IMR-90 (cell line): Measurements from ENCODE around the gene C16orf86. TPM values are rescaled to one million over a fixed set of nuclear protein-coding genes. Genes with fewer than 3 reads are reported as not detected.

ENCODE experiments used
- ATAC-seq: fragments of 200-7000 bp; cut with Tn5 transposase; 2 replicates; pipeline ENCODE4 v1.9.1; 2020; ENCODE audit warnings: low read depth, mild to moderate bottlenecking, moderate library complexity
- BruUV-seq: library from RNA; stranded (reverse); fragments of 400-500 nt; replicated peaks from 2 replicates; lab custom pipeline; 2021; lab: Mats Ljungman, UMichigan
- CTCF ChIA-PET: fragments of 300-600 bp; formaldehyde crosslinking; extraction: SDS; loops from one replicate; lab custom pipeline; 2021; ENCODE audit warnings: antibody characterized with exemption; lab: Yijun Ruan, JAX
- POLR2A ChIA-PET: fragments of 300-600 bp; sonication (Branson Sonifier 250); formaldehyde crosslinking; loops from one replicate; lab custom pipeline; 2022; ENCODE audit warnings: antibody characterized with exemption; ENCODE audit not compliant: unreplicated experiment; lab: Charles Lee
- DNase-seq: peaks from one replicate; pipeline ENCODE4 v3.0.0; 2013
- H2AFZ ChIP-seq: replicated peaks from 2 replicates; pipeline ENCODE3; 2013; ENCODE audit warnings: low read length, mild to moderate bottlenecking; ENCODE audit not compliant: poor library complexity
- H2AK5ac ChIP-seq: 2 replicates; pipeline ENCODE4 v1.6.1; 2013; ENCODE audit warnings: low read depth, low read length, inconsistent platforms
- H2AK9ac ChIP-seq: replicated peaks from 2 replicates; pipeline ENCODE3; 2013; ENCODE audit warnings: mild to moderate bottlenecking, low read depth, low read length, moderate library complexity; ENCODE audit not compliant: poor library complexity
- H2BK120ac ChIP-seq: 2 replicates; pipeline ENCODE4 v1.6.1; 2013; ENCODE audit warnings: low read depth, low read length, inconsistent platforms
- H2BK15ac ChIP-seq: 3 replicates; pipeline ENCODE4 v1.6.1; 2013; ENCODE audit warnings: low read depth, low read length, inconsistent platforms
- H2BK20ac ChIP-seq: 2 replicates; pipeline ENCODE4 v1.6.1; 2013; ENCODE audit warnings: low read depth, mild to moderate bottlenecking, inconsistent platforms, low read length, moderate library complexity
- H2BK5ac ChIP-seq: 2 replicates; pipeline ENCODE4 v1.6.1; 2013; ENCODE audit warnings: mild to moderate bottlenecking, low read depth, low read length, inconsistent platforms; ENCODE audit not compliant: poor library complexity, severe bottlenecking
- H3K14ac ChIP-seq: replicated peaks from 2 replicates; pipeline ENCODE4 v1.6.1; 2013; ENCODE audit warnings: low read depth, low read length, inconsistent platforms
- H3K18ac ChIP-seq: 2 replicates; pipeline ENCODE4 v1.6.1; 2013; ENCODE audit warnings: low read depth, low read length, control low read depth
- H3K23ac ChIP-seq: 2 replicates; pipeline ENCODE4 v1.6.1; 2013; ENCODE audit warnings: low read depth, low read length, inconsistent platforms
- H3K27ac ChIP-seq: 2 replicates; pipeline ENCODE4 v1.5.1; 2013; ENCODE audit warnings: mild to moderate bottlenecking, control low read depth, low read length; ENCODE audit not compliant: insufficient read depth
- H3K27me3 ChIP-seq: 2 replicates; pipeline ENCODE4 v1.6.1; 2013; ENCODE audit warnings: low read length; ENCODE audit not compliant: control insufficient read depth, insufficient read depth
- H3K36me3 ChIP-seq: 2 replicates; pipeline ENCODE4 v1.6.1; 2013; ENCODE audit warnings: low read length, mixed read lengths; ENCODE audit not compliant: control insufficient read depth, insufficient read depth
- H3K4ac ChIP-seq: 2 replicates; pipeline ENCODE4 v1.6.1; 2013; ENCODE audit warnings: low read depth, low read length, inconsistent platforms
- H3K4me1 ChIP-seq: 2 replicates; pipeline ENCODE4 v1.6.1; 2013; ENCODE audit warnings: low read length, mixed read lengths; ENCODE audit not compliant: control insufficient read depth, insufficient read depth
- H3K4me2 ChIP-seq: 2 replicates; pipeline ENCODE4 v1.6.1; 2013; ENCODE audit warnings: low read depth, mild to moderate bottlenecking, control low read depth, low read length, moderate library complexity
- H3K4me3 ChIP-seq: 2 replicates; pipeline ENCODE4 v1.5.1; 2013; ENCODE audit warnings: low read depth, mild to moderate bottlenecking, control low read depth, low read length, moderate library complexity; ENCODE audit not compliant: insufficient read depth
- H3K56ac ChIP-seq: 2 replicates; pipeline ENCODE4 v1.6.1; 2013; ENCODE audit warnings: low read length, inconsistent platforms; ENCODE audit not compliant: insufficient read depth; ENCODE audit errors: extremely low read depth
- H3K79me1 ChIP-seq, 2 experiments: 2 replicates each; pipeline ENCODE4 v1.6.1; 2013; ENCODE audit warnings: low read length in 2 of 2, inconsistent platforms in 1 of 2, low read depth in 1 of 2
- H3K9ac ChIP-seq: 2 replicates; pipeline ENCODE4 v1.6.1; 2013; ENCODE audit warnings: low read depth, low read length, control low read depth
- H3K9me1 ChIP-seq: 2 replicates; pipeline ENCODE4 v1.6.1; 2013; ENCODE audit warnings: low read length, inconsistent platforms; ENCODE audit not compliant: insufficient read depth
- H3K9me3 ChIP-seq: 2 replicates; pipeline ENCODE4 v1.6.1; 2013; ENCODE audit warnings: low read length; ENCODE audit not compliant: control insufficient read depth, insufficient read depth
- H4K20me1 ChIP-seq: 2 replicates; pipeline ENCODE4 v1.6.1; 2013; ENCODE audit warnings: low read length, inconsistent platforms; ENCODE audit not compliant: insufficient read depth
- H4K5ac ChIP-seq: 2 replicates; pipeline ENCODE4 v1.6.1; 2013; ENCODE audit warnings: mild to moderate bottlenecking, low read depth, low read length, control low read depth
- H4K8ac ChIP-seq, 2 experiments: 2 replicates each; pipeline ENCODE4 v1.6.1; 2013; ENCODE audit warnings: low read depth in 2 of 2, low read length in 2 of 2, control low read depth in 1 of 2, inconsistent platforms in 1 of 2
- H4K91ac ChIP-seq: 2 replicates; pipeline ENCODE4 v1.6.1; 2013; ENCODE audit warnings: low read depth, low read length, inconsistent platforms; ENCODE audit not compliant: insufficient read depth
- BHLHE40 ChIP-seq: fragments of 150-350 bp; IDR thresholded peaks from 2 replicates; pipeline ENCODE4 v1.6.1; 2016; ENCODE audit warnings: mild to moderate bottlenecking, low read depth, low read length
- CEBPB ChIP-seq: IDR thresholded peaks from 2 replicates; pipeline ENCODE4 v1.6.1; 2012; ENCODE audit warnings: low read depth, low read length, improper control_type of control experiment
- CHD1 ChIP-seq: IDR thresholded peaks from 2 replicates; pipeline ENCODE4 v1.6.1; 2012; ENCODE audit warnings: low read depth, low read length, improper control_type of control experiment
- CTCF ChIP-seq: conservative IDR thresholded peaks from 2 replicates; pipeline ENCODE4 v1.5.1; 2012; ENCODE audit warnings: mild to moderate bottlenecking, low read depth, low read length, improper control_type of control experiment
- ELK1 ChIP-seq: fragments of 150-350 bp; IDR thresholded peaks from 2 replicates; pipeline ENCODE4 v1.6.1; 2016; ENCODE audit warnings: low read depth, mild to moderate bottlenecking, low read length, moderate library complexity, borderline replicate concordance
- FOS ChIP-seq: fragments of 150-350 bp; IDR thresholded peaks from 2 replicates; pipeline ENCODE4 v1.6.1; 2016; ENCODE audit warnings: low read depth, low read length
- MAFK ChIP-seq: IDR thresholded peaks from 2 replicates; pipeline ENCODE4 v1.6.1; 2012; ENCODE audit warnings: low read depth, low read length, improper control_type of control experiment
- MAZ ChIP-seq: IDR thresholded peaks from 2 replicates; pipeline ENCODE4 v1.6.1; 2012; ENCODE audit warnings: low read depth, mild to moderate bottlenecking, low read length, improper control_type of control experiment, moderate library complexity, borderline replicate concordance
- RAD21 ChIP-seq: IDR thresholded peaks from 2 replicates; pipeline ENCODE4 v1.6.1; 2012; ENCODE audit warnings: low read length, improper control_type of control experiment
- RCOR1 ChIP-seq: IDR thresholded peaks from 2 replicates; pipeline ENCODE4 v1.6.1; 2012; ENCODE audit warnings: mild to moderate bottlenecking, low read length, improper control_type of control experiment; ENCODE audit not compliant: insufficient replicate concordance
- RFX5 ChIP-seq: IDR thresholded peaks from 2 replicates; pipeline ENCODE4 v1.8.0; 2012; ENCODE audit warnings: low read depth, mild to moderate bottlenecking, low read length, moderate library complexity
- SMC3 ChIP-seq: fragments of 150-350 bp; IDR thresholded peaks from 2 replicates; pipeline ENCODE4 v1.6.1; 2016; ENCODE audit warnings: low read depth, mild to moderate bottlenecking, antibody characterized with exemption, low read length, moderate library complexity
- USF2 ChIP-seq: fragments of 150-350 bp; IDR thresholded peaks from 2 replicates; pipeline ENCODE4 v1.6.1; 2017; ENCODE audit warnings: mild to moderate bottlenecking, antibody characterized with exemption, low read length, low read depth
- WGBS, 2 experiments: methylation state at CpG; one replicate each; pipeline versions ENCODE4 v1.1.5 to v1.1.7; 2013; ENCODE audit warnings: missing lambda C conversion rate in 2 of 2; ENCODE audit not compliant: insufficient read length in 1 of 2; ENCODE audit errors: extremely low coverage in 2 of 2; 5-methylcytosine and 5-hydroxymethylcytosine counted together
- dilution Hi-C: fragments of 300-500 bp; cut with HindIII; formaldehyde crosslinking; loops from one replicate; pipeline ENCODE4 v1.14.3; 2018; ENCODE audit warnings: low sequenced_read_pairs; ENCODE audit not compliant: unreplicated experiment
- in situ Hi-C: fragments of 300-500 bp; cut with MboI; formaldehyde crosslinking; loops from 3 replicates; pipeline ENCODE4 v1.14.3; 2019; ENCODE audit warnings: low sequenced_read_pairs, inconsistent platforms, mixed read lengths
- intact Hi-C: fragments of 100-400 bp; cut with micrococcal nuclease; formaldehyde crosslinking; loops from 2 replicates; pipeline ENCODE4 v1.10.0; 2022
- polyA plus RNA-seq, 3 experiments: library from polyadenylated mRNA; depleted of rRNA; stranded (reverse); fragments of >200 nt; gene quantifications; 2 replicates each; pipeline ENCODE4 v1.2.3, GENCODE V29; 2012; ENCODE audit warnings: low replicate concordance in 1 of 3
- total RNA-seq: library from RNA; depleted of rRNA; stranded (reverse); fragments of >200 nt; gene quantifications from 2 replicates; pipeline ENCODE4 v1.2.3, GENCODE V29; 2012

Gene C16orf86
- total and polyA plus RNA-seq, 2 of the 4 experiments (the other 2 are of a cell fraction), result 0.54 to 0.70 TPM

DNA sequence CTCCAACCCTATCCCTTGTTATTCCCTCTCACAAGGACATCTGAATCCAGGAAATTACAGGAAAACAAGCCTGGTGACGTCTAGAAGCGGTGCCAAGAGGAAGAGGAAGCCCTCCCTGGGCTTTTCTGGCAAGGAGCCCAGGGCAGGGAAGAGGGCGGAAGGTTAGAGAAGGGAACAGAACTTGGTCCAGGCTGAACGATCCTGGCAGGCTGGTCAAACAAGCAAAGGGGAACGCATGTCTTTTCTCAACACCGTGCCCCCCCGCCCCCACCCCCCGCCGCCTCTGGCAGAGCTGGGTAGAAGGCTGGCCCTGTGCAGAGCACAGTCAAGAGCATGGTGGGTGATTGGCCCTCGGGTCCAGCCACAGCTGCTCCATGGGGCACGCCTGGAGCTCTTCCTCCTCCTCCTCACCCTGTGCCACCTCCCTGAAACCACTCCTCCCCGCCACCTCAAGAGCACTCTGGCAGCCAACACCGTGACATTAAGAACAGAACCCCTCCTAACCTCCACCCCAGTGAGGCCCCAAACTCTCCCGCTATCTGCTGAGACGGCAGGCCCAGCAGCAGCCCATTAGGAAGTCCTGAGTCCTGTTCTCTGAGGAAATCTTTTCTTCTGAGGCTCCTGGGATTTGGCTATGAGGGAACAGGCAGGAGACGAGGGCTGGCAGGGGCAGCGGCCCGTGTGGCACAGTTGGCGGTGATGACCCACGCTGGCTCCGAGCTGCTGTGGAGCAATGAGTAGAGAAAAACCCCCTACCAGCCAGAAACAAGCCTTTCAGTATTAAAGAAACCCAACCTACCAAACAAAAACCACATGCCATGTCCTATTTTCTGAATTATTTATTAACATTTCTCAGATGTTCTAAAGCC, 7.3 kb downstream of the C16orf86 start:
- H2BK20ac ChIP-seq, result no peak overlapping the region
- intact Hi-C loops (loop anchor here (2.0 to 10.0 kb wide), 3 partner anchors 133 to 361 kb away; partner anchors contain the start of genes RANBP10 and TSNAXIP1), dilution Hi-C loops (no loop called here), in situ Hi-C loops (loop anchor here (5.0 kb wide), 1 partner anchor 253 kb away; no protein-coding TSS in a partner anchor)
- H2AFZ ChIP-seq, result no peak overlapping the region
- 0 out of 2 replicates have a peak, but pooled peaks cover 4% of the 10 kb centered on the region for H4K20me1 ChIP-seq
- H3K9me3 ChIP-seq, result no peaks in the 10 kb centered on the region
- no peak overlapping the region for H3K9ac ChIP-seq
- no peak overlapping the region for H2AK9ac ChIP-seq
- no peak overlapping the region for H3K4me3 ChIP-seq
- H3K36me3 ChIP-seq, result peaks cover 10% of the 10 kb centered on the region; the same call in 1 of the 2 replicates
- peaks cover 0 to 9% of the 10 kb centered on the region in 2 experiments; a peak in 1 of 4 replicates for H3K79me1 ChIP-seq
- no peak overlapping the region for H4K5ac ChIP-seq
- no peak overlapping the region for H4K91ac ChIP-seq
- no peak overlapping the region for H2AK5ac ChIP-seq
- no TSS peak for BruUV-seq
- ChIA-PET POLR2A (no interaction called here), CTCF (interaction anchor here (1.5 to 1.8 kb wide), 2 partner anchors 112 to 143 kb away, joined by 3 to 7 read pairs; partner anchors contain the start of gene CTCF)
- H3K18ac ChIP-seq, result no peak overlapping the region
- no peak overlapping the region for H3K14ac ChIP-seq
- no peak overlapping the region for H3K56ac ChIP-seq
- no peak overlapping the region for H3K27ac ChIP-seq
- no peak overlapping the region for H2BK120ac ChIP-seq
- H3K23ac ChIP-seq, result no peak overlapping the region
- no peak overlapping the region for H2BK15ac ChIP-seq
- ATAC-seq, result no peak
- no peak for TF ChIP-seq CHD1
- TF ChIP-seq SMC3, result no peak
- TF ChIP-seq CEBPB, result no peak
- no peak for TF ChIP-seq MAFK
- TF ChIP-seq MAZ, result no peak
- TF ChIP-seq RFX5, result no peak
- no peak for TF ChIP-seq RAD21
- no peak for TF ChIP-seq BHLHE40
- no peak for TF ChIP-seq CTCF
- no peak for TF ChIP-seq RCOR1
- no peak for TF ChIP-seq ELK1
- TF ChIP-seq FOS, result no peak
- TF ChIP-seq USF2, result no peak
- DNase-seq, result no peak
- H3K9me1 ChIP-seq, result 0 out of 2 replicates have a peak, but pooled peaks cover 3% of the 10 kb centered on the region
- H3K4me2 ChIP-seq, result no peak overlapping the region
- WGBS, 2 experiments, result 53% methylated on average over 4 of the region's 21 CpGs; no CpG with 5 or more reads in 1 of the 2 experiments
- H3K4ac ChIP-seq, result no peak overlapping the region
- no peaks in the 10 kb centered on the region for H3K4me1 ChIP-seq
- no peak overlapping the region for H2BK5ac ChIP-seq
- no peaks in the 10 kb centered on the region for H3K27me3 ChIP-seq
- no peak overlapping the region for H4K8ac ChIP-seq
